HG02623 (cell line): ENCODE results near the gene ELMO2.
A peak's percentile ranks its signal among the peaks of the same experiment; 100 is the strongest.

Experiments
- ATAC-seq: cut with Tn5 transposase; IDR thresholded peaks from one replicate; pipeline ENCODE4 v1.9.1; 2021; ENCODE audit warnings: moderate library complexity; ENCODE audit not compliant: unreplicated experiment

Gene ELMO2

DNA sequence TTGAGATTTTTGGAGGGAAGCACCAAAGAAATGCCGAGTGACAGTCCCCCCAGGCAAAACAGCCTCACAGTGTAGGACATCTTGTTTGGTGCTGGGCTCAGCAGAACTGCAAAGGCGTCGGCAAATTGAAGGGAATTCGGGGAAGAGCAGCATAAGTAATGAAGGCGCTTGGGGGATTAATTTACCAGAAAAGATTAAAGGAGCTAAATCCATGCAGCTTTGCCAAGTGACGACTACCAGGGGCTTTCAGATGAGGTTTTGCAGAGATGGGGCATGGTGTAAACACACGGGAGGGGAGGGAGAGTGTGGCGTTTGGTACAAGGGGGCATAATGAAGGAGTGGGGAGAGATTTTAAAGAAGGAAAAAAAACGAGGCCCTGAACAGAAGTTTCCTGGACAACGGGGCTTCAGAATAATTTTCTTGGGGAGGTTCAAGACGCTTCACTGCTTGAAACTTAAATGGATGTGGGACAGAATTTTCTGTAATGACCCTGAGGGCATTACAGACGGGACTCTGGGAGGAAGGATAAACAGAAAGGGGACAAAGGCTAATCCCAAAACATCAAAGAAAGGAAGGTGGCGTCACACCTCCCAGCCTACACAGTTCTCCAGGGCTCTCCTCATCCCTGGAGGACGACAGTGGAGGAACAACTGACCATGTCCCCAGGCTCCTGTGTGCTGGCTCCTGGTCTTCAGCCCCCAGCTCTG is 52.8 kb downstream of the ELMO2 start:
- no peak for ATAC-seq

DNA sequence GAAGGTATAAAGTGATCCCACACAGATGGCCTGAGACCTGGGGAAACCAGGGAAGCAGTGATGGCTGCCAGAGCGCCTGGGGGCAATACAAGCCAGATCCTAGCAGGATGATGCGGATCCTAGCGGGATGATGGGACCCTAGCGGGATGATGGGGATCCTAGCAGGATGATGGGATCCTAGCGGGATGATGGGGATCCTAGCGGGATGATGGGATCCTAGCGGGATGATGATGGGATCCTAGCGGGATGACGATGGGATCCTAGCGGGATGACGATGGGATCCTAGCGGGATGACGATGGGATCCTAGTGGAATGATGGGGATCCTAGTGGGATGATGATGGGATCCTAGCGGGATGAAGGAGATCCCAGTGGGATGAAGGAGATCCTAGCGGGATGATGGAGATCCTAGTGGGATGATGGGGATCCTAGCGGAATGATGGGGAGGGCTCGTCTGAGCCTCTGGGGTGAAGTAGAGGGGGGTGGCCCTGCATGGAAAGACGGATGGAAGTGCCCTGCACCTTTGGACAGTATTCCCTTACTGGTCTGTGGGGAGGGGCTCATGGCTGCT is 54.0 kb downstream of the ELMO2 start:
- no peak for ATAC-seq

DNA sequence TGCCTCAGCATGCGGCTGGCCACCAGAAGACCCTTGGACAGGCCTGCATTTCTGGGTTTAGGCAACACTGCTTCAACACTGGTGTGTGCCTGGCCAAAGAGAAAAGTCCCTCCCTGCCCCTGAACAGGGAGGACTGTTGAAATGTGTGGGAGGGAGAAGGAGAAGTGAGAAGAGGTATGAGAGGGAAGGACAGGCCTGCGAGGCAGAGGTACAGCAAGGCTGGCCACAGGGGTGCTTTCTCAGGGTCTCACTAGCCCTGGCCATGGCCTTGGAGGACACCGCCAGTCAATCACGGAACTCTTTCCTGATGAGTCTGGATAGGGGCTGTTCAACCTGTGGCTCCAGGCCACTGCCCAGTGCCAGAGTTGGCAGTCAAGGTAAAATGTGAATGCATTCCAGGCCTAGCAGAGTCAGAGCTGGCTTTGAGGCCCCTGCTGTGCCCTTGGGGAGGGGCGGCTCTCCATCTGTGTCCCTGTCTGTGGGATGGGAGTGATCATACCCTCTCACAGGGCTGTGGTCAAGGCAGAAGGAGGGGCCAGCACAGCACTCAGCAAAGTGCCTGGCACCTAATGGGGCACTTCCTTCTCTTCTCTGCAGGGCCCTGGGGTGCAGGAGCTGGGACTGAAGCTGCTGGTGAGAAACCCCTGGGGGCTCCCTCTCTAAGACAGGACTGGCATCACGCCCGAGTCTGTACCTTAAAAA is 54.9 kb downstream of the ELMO2 start:
- ATAC-seq: no peak

DNA sequence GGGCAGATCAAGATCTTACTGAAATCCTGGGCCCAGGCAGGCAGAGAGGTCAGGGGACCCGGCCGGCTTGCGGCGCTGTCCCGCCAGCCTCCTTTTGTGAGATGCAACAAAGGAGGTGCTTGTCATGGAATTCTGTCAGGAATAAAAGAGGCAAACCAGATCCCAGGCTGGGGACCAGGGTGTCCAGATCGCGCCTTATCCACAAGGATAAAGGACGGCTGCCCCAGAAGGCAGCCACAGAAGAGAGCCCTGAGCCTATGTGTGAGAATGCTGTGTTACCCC is 55.5 kb downstream of the ELMO2 start:
- ATAC-seq: no peak

DNA sequence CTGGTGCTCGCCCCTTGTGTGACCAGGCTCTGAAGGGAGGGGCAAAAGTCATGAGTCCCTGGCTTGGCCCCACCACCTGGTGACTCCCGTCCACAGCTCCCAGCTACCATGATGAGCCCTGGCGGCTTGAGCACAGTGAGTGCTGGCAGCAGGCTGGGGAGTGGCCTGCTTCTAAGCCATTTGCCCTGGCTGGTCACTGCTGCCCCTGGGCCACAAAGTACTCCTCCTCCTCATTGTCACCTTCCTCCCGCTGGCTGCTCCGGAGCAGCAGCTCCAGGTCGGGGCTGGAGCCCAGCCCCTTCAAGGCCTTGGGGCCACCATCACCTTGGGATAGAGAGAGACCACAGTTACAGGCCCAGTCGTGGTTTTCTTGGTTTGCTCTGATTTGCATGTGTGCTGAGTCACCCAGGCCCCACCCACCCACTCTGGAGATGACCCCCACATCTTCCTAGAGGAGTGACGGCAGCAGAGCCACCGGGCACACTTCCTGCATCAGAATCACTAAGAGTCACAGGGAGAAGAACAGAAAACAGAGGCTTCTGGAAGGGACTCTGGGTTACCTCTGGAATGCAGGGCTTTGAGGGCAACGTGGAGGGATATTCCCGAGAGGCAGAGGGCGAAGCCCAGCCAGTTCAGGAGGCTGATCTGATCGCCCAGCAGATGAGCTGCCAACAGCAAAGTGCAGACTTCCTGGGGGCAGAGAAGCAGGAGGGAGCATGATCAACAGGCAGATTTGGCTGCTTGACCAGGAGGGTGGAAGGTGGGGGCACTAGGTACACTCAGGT is 56.0 kb downstream of the ELMO2 start:
- peak; percentile 51 for ATAC-seq

DNA sequence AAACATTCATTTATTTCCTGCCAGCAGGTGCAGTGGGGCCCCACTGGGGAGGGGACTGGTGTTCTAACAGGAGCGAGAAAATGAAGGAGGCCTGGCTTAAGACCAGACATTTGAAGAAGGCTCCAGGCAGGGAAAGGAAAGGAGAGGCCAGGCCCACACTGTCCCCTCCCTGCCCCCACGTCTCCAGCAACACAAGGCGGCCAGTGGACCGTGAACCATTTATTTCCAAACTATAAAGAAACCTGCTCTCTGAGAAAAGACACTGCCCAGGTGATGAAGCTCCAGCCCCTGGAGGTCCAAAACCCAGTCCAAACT is 56.7 kb downstream of the ELMO2 start:
- ATAC-seq: no peak

DNA sequence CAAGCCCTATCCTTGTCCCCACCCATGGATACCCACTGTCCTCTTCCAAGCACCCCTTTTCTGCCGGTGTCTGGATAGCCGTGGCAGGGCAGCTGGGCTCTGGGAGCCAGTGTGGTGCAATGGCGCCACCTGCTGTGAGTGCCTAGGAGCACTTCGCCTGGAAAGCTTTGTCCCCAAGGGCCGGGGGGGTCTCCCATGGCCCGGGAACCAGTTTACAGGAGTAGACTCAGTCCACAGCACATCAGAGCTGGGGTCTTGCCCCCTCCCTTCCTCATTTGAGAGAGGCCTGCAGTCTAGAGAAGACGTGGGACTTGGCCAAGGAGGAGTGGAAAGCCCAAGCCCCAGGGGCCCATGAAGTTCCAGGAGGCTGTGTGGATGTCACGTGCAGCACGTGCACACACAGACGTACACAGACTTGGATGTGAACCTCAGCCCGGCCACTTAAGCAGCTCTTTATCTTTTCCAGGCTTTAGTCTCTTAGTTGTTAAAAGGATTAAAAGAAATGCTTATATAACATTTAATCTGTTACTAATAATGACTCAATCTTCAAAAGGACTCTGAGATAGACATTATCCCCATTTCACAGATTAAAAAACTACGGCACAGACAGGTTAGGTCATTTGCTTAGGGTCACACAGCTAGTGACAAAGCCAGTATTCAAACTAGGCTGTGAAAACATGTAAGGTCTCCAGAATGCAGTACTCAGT is 57.2 kb downstream of the ELMO2 start:
- no peak for ATAC-seq

DNA sequence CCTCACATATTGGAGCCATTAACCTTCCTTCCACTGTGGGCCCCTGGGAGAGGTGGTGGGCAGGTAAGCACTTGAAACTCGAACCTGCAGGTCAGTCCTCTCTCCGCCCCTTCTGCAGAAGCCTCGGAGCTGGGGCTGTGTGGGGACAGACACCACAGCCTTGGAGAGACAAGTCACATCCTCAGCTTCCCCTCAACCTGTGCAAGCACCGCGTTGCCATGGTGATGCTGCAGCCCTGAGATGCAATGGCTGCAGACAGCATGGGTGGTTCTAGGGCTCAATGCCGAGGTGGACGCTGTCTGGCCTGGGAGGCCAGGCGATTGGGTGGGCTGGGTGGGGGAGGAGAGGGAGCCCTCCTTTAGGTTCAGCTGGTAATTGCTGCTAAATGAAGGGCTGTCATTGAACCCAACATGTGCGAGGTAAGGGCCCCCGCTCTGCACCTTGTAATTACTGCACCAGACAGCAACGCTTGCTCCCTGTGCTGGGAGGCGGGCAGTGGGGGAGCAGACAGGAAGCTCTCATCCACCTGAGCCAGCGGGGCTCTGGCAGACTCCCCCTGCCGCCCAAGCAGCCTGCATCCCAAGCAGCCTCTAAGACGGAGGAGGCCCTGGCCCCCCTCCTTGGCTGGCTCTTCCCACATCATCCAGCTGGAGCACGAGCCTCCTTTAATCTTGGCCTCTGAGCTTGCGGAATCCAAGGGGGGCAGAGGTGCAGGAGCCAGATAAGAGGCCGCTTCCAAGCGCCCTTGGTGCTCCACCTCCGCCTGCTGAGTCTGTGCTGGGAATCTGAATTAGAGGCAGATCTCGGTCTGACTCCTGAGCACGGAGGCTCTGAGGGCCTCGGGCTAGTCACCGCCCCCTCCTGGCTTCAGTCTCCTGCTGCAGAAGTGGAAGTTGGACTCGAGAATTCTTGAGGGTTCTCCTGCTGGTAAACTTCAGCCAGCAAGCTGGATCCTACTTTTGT is 58.3 kb downstream of the ELMO2 start:
- no peak for ATAC-seq

DNA sequence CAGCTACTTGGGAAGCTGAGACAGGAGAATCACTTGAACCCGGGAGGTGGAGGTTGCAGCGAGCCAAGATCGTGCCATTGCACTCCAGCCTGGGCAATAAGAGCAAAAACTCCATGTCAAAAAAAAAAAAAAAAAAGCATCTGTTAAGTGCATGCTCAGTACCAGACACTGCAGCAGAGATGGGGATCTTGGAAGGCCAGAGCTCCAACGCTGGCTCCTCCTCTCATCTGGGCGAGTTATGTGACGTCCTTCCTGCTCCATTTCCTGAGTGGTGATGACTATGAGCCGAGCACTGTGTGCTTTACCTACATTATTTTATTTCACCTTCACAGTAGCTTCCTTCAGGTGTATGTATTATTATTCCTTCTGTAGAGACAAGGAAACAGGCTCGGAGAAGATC is 59.6 kb downstream of the ELMO2 start:
- no peak for ATAC-seq

DNA sequence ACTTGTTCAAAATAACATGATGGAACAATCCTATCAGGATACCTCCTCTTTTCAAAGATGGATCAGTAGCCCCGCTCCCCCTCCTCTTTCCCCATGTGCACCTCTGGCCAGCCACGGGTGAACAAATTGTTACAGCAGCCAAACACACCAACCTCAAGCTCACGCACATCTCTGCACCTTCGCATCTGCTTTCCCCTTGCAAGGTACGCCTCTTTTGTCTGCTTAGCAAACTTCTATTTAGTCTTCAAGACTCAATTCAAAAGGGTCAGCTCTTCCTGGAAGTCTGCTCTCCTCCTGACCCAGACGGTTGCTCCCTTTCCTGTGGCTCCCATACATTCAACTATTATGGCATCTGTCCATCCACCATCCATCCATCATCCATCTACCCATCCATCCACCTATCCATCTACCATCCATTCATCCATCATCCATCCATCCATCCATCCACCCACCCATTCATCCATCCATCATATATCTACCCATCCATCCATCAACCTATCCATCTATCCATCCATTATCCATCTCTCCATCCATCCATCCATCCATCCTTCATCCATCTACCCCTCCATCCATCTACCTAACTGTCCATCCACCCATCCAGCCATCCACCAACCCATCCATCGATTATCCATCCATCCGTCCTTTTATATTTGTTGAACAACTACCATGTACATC is 61.8 kb downstream of the ELMO2 start:
- ATAC-seq: no peak

DNA sequence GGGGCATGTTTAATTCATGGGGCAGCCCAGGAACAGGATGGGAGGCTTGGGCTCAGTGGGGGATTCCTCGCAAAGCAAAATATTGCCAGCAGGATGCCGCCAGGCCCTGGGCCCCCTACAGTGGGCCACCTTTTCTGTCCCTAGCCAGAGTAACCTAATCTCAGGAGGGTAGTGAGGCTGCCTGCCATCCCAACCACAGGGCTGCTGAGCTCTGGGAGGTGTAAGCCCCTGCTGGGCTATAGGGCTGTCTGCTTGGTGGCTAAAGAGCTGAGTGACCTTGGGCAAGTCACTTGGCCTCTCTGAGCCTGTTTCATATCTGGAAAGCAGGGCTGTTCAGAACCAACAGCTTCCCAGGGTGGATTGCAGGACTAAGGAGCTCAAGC is 62.4 kb downstream of the ELMO2 start:
- ATAC-seq: no peak

DNA sequence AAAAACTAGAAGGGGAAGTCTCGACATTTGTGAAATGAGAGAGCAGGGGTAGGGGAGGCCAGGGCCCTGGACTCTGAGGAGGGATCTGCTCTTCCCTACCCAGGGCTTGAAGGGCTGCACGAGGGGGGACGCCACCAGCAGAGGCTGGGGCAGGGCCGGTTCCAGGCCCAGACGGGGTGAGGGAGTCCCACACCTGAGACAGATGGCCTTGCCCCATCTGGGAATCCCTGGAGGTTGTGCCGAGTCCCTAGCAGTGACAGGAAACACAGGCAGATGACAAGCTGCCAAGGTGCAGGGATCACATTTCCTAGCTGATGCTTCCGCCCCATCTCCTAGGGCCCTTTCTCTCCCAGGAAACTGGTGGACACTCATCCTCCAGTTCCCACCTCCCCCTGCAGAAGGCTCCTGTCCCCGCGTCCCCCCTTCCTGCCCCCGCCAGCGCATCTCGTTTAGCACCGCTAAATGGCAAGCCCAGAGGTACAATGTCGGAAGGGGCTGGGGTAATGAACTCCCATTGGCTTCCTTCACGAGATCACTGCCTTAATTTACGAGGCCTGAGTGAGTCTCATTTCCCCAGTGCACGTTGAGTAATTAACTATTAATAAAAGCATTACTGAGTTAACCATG is 63.0 kb downstream of the ELMO2 start:
- ATAC-seq: no peak

DNA sequence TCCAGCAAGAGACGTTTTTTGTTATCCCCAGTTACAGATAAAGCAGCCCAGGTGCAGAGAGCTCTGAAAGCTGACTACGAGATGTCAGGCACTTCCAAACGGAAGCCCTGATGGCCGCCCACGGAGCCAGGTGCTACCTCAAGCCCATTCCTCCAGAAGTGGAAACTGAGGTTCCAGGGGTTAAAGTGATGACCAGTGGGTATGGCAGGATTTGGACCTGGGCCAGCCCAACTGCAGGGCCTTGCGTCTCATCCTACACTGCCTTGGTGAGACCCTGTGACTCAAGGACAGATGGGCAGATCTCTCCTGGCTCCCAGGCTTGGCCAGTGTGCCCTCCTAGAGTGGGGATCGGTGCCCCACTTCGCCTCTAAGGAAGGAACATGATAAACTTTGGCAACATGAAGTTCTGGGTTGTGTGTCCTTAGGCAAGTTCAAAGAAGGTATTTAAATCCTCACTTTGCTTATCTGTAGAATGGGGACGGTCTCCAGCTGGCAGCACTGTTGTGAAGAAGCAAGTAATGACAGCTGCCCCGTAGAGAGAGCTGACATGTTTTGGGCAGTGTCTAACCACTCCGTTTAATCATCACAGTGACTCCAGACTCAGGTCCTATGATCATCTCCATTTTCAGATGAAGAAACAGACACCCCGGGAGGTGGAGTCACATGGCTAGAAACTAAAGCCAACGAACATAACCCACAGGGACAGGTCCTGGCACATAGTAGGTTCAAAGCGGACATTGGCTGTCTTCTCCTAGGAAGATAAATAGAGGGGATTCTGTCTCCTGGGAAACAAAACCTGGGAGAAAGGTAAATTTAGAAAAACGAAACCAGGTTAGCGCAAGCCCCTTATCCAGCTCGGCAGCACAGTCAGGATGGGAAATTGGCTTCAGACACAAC is 63.7 kb downstream of the ELMO2 start:
- no peak for ATAC-seq

DNA sequence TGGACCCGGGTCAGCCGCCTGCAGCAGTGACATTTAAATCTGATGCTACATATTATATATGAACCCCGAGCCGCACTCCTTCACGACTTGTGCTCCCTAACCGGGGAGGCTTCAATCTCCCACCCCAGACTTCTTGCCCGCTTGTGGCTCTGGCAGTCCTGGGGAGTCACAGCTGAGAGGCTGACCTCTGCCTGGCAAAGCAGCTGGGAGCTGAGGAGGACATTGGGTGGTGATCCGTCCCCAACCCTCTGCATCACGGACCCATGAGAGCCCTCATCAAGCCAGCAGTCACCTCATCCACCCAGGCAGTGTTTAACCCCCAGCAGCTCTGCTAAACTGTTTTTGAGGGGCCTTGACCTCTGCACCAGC is 64.4 kb downstream of the ELMO2 start:
- ATAC-seq: no peak

DNA sequence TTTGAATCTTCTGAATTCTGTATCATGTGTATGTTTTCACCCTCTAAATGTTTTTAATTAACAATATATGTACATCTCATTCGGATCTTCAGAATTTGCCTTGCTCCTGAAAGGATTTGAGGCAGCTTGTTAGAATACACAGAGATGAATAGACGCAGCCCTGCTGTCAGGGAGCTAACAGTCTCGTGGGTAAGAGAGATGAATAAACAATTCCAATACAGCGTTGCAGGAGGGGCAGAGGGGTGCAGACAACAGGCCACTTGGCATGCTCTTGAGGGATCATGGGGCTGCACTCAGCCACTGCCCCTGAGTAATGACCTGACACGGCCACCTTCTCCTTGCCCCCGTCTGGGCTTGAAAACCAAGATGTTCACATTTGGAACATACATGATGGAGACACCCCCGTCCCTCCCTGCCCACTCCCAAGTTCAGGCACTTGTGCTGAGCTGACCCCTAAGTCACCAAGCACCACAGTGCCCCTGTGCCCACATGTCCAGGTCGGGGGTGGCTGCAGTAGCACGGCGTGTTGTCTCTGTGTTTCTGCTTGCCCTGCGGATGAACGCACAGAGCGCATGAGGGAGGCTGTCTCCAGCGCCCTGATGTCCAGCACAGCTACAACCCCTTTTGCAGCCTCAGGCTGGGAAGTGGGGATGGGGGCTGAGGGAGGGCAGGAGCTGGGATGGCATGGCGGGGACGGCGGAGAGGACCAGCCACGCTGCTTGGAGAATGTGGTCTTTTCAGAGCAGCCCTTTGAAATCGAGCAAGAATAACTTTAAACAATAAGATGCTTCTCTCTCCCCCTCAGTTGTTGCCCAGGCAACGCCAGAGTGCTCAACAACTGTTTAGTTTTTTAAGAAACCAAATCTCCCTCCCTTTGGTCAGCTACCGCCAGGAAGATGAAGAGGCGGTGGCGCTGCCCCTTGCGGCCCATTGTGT is 65.1 kb downstream of the ELMO2 start:
- no peak for ATAC-seq

DNA sequence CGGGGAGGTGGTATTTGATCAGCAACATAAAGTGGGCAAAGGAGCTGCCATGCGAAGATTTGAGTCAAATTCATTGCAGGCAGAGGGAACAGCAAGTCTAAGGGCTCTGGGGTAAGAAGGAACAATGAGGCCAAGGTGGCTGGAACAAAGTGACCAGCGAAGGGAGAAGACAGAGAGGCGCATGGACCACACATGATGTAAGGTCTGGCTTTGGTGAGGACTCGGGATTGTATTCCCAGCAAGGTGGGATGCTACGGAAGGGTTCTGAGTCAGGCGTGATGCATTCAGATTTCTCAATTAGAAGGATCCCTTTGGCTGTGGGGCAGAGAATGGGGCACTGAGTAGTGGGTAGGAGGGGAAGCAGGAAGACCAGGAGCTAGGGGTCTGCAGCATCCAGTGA is 67.4 kb downstream of the ELMO2 start:
- no peak for ATAC-seq

DNA sequence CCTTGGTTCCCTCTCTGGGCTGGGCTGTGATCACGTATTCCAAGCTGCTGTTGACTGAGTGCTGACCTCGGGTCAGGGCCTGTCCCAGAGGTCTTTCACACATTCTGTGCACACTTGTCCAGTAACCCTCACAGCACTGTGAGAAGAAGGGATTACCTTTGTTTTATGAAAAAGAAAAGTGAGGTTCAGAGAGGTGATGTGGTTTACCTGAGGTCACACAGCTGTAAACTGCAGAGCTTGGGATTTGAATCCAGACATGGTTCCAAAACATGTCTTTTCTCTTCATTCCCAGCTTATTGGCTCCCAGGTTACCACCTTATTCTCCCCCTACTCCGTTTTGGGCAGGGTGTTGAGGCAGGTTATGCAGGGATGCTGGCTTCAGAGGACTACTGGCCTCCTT is 69.7 kb downstream of the ELMO2 start:
- no peak for ATAC-seq
